ENCODE data around the gene EXOC3L4.
"Not testable (repeated sequence)": the region's sequence is repeated elsewhere in the genome, so short reads cannot be mapped to it uniquely, and the experiment has no call there.

EXOC3L4 gene

DNA sequence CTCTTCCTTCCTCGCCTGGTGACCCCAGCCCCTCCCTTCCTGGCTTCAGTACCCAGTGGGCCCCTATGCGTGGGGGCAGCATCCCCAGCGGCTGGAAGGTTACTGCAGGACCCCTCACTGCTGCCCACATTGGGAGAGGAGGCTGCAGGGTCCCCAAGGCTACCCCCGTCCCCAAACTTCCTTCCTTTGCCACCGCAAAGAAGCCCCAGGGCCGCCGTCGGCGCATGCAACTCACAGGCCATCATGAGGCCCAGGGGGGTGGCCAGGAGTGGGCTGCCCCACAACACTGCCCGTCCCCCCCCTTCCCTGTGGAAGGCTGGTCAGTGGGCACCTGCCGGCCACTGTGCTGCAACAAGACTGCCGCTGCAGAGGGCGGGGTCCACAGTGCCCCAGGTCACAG lies 19.2 kb downstream of the EXOC3L4 start:
- no peak for DNase-seq (ENCODE audit: low spot score in 2 of 2)
- Mint-ChIP-seq H3K9me3 (no peaks in the 10 kb centered on the region), H3K36me3 (no peaks in the 10 kb centered on the region), H3K4me1 (peaks cover 20% of the 10 kb centered on the region), H3K27ac (no peak overlapping the region), H3K27me3 (peaks cover 5% of the 10 kb centered on the region), H3K4me3 (no peak overlapping the region)
- no peak for ATAC-seq (ENCODE audit: low read depth)

DNA sequence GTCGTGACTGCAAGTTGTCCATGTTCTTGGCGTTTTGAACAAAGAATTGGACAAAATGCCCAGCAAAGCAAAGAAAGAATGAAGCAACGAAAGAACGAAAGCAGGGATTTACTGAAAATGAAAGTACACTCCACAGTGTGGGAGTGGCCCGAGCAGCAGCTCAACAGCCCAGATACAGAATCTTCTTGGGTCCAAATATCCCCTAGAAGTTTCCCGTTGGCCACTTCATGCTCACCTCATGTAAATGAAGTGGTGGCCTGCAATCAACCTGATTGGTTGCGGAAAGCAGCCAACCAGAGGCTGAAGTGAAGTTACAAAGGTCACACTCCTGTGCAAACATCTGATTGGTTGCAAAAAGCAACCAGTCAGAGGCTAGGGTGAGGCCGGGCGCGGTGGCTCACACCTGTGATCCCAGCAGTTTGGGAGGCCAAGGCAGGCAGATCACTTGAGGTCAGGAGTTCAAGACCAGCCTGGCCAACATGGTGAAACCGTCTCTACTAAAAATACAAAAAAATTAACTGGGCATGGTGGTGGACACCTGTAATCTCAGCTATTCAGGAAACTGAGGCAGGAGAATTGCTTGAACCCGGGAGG lies 20.7 kb downstream of the EXOC3L4 start:
- Mint-ChIP-seq H3K4me3 (peak overlapping the region; percentile 85), H3K4me1 (peaks cover 16% of the 10 kb centered on the region), H3K27ac (peak overlapping the region; percentile 21)
- not testable (repeated sequence) for DNase-seq (ENCODE audit: low spot score in 2 of 2); H3K9me3 Mint-ChIP-seq; H3K36me3 Mint-ChIP-seq; H3K27me3 Mint-ChIP-seq
- peak; percentile 61 for ATAC-seq (ENCODE audit: low read depth)

- ATAC-seq (ENCODE audit: low read depth) (no peak), DNase-seq (ENCODE audit: low spot score in 2 of 2) (no peak)
- H3K9me3 Mint-ChIP-seq, result no peaks in the 10 kb centered on the region
- no peaks in the 10 kb centered on the region for H3K36me3 Mint-ChIP-seq
- H3K4me1 Mint-ChIP-seq, result peaks cover 13% of the 10 kb centered on the region
- no peak overlapping the region for H3K4me3 Mint-ChIP-seq
- peaks cover 2% of the 10 kb centered on the region for H3K27me3 Mint-ChIP-seq
- H3K27ac Mint-ChIP-seq, result no peak overlapping the region
These were observed 21.5 kb downstream of the EXOC3L4 start for GRCh38 chr14:103115845-103116572.

- DNase-seq (ENCODE audit: low spot score in 2 of 2) (no peak), ATAC-seq (ENCODE audit: low read depth) (no peak)
- Mint-ChIP-seq H3K36me3 (no peaks in the 10 kb centered on the region), H3K27ac (no peak overlapping the region), H3K9me3 (no peaks in the 10 kb centered on the region), H3K4me3 (no peak overlapping the region), H3K4me1 (peaks cover 8% of the 10 kb centered on the region), H3K27me3 (peaks cover 4% of the 10 kb centered on the region)
These were observed 22.1 kb downstream of the EXOC3L4 start for GRCh38 chr14:103116636-103117035.

DNA sequence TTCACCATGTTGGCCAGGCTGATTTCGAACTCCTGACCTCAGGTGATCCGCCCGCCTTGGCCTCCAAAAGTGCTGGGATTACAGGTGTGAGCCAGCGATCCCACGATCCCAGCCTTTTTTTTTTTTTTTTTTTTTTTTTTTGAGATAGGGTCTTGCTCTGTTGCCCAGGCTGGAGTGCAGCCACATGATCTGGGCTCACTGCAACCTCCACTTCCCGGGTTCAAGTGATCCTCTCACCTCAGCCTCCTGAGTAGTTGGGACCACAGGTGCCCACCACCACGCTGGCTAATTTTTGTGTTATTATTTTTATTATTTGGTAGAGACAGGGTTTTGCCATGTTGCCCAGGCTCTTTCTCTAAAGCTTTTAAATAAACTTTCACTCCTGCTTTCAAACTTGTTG lies 23.0 kb downstream of the EXOC3L4 start:
- H3K4me3 Mint-ChIP-seq; H3K9me3 Mint-ChIP-seq; H3K27me3 Mint-ChIP-seq; H3K36me3 Mint-ChIP-seq; H3K4me1 Mint-ChIP-seq; H3K27ac Mint-ChIP-seq; ATAC-seq (ENCODE audit: low read depth); DNase-seq (ENCODE audit: low spot score in 2 of 2): not testable (repeated sequence)

DNA sequence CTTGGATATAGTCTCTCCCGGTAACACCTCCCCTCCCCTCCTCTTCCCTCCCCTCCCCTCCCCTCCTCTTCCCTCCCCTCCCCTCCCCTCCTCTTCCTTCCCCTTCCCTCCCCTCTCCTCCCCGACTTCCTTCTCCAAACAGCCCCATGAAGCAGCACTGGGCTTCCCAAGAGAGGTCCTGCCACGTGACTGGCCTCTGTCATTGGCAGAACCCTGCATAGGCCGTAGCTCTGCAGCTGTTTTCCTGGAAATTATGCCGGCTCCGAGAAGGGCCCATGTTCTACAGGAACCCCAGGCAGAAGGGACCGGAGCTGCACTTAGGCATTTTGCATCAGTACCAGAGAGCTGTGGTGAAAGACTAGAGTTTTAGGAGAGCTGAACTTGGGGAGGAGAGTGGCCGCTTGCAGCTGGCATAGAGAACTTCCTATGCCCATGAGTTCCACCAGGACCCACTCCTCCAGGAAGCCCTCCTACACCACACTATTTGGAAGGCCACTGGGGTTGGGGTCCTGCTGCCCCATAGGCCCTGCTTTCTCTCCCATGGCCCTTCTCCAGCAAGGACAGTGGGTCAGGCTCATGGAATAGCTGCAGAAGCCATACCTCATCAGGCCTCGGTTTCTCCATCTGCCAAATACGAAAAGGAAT lies 23.6 kb downstream of the EXOC3L4 start:
- no peak for DNase-seq (ENCODE audit: low spot score in 2 of 2)
- no peak overlapping the region for H3K27ac Mint-ChIP-seq
- H3K4me1 Mint-ChIP-seq, result peaks cover 5% of the 10 kb centered on the region
- no peaks in the 10 kb centered on the region for H3K9me3 Mint-ChIP-seq
- peaks cover 2% of the 10 kb centered on the region for H3K27me3 Mint-ChIP-seq
- H3K4me3 Mint-ChIP-seq, result no peak overlapping the region
- no peaks in the 10 kb centered on the region for H3K36me3 Mint-ChIP-seq
- ATAC-seq (ENCODE audit: low read depth), result no peak

DNA sequence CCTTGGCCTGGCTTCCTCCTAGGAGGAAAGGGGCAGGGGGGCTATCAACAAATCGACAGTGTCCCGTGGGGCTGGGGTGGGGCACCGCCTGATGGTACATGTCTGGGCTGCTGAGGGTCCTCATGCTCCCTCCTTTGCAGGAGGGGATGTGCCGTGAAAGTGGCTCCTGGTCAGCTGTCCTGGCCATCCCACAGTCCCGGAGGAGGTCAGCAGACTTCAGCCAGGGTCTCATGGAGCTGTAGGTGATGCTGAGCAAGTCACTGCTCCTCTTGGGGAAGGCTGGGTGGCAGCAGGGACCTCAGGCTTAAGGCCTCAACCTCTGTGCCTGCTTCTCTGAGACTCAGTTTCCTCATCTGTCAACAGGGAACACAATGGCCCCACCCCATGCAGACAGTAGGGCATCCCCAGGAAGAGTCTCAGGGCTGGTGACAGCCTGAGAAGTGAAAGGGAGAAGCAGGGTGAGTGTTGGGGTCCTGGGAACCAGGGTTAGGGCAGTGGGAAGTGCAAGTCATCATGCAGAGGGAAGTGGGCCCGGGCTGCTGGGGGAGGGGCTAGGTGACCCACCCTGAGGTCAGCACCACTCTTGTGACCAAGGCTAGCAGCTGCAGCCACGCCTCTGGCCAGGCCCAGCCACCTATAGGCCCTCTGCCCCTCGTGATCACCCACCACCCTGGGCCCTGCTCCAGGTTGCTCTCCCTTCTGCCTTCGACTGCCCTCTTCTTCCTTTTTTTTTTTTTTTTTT lies 24.3 kb downstream of the EXOC3L4 start:
- Mint-ChIP-seq H3K27ac (no peak overlapping the region), H3K9me3 (no peaks in the 10 kb centered on the region), H3K4me1 (peaks cover 5% of the 10 kb centered on the region), H3K36me3 (no peaks in the 10 kb centered on the region), H3K4me3 (no peak overlapping the region), H3K27me3 (peaks cover 2% of the 10 kb centered on the region)
- ATAC-seq (ENCODE audit: low read depth) (no peak), DNase-seq (ENCODE audit: low spot score in 2 of 2) (no peak)

- H3K27me3 Mint-ChIP-seq; H3K9me3 Mint-ChIP-seq; ATAC-seq (ENCODE audit: low read depth); DNase-seq (ENCODE audit: low spot score in 2 of 2); H3K27ac Mint-ChIP-seq; H3K4me3 Mint-ChIP-seq; H3K36me3 Mint-ChIP-seq; H3K4me1 Mint-ChIP-seq: not testable (repeated sequence)
These were observed 25.0 kb downstream of the EXOC3L4 start for GRCh38 chr14:103119527-103119926.

GRCh38 chr14:103121121-103121845 lies 26.8 kb downstream of the EXOC3L4 start:
- H3K27me3 Mint-ChIP-seq, result peaks cover 8% of the 10 kb centered on the region
- DNase-seq (ENCODE audit: low spot score in 2 of 2), result no peak
- peaks cover under 1% of the 10 kb centered on the region for H3K9me3 Mint-ChIP-seq
- peaks cover 4% of the 10 kb centered on the region for H3K4me1 Mint-ChIP-seq
- ATAC-seq (ENCODE audit: low read depth), result no peak
- no peaks in the 10 kb centered on the region for H3K36me3 Mint-ChIP-seq
- H3K4me3 Mint-ChIP-seq, result peak overlapping the region; percentile 32
- no peak overlapping the region for H3K27ac Mint-ChIP-seq

DNA sequence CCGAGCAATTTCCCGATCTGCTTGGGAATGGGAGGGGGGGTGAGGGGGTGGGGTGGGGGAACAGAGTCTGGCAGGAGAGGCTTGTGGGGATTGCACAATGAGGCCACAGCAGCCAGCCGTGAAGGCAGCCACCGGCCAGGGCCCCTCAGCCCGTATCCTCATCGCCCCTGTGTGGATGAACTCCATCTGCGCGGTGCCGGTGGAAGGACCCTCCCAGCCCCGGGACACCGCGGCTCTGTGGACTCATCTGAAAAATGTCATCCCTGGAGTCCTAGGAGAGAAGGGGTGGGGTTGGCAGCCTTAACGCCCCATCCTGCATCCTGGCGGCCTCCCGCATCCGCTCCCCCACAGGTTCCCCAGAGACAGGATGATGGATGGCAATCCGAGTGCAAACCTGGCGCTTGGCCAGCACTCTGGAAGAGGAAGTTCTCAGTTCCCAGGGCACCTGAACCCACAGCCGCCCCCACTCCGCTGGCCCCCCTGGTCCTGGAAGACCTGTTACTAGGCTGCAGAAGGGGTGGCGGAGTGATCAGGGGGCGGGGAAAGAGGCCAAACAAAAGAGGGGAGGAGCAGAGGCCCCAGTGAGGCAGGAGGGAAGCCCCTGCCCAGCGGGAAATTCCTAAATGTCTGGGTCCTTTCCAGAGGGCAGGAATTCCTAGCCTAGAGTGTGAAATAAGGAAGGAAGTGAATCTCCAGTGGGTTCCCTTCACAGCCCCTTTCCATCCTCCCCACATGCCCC lies 27.5 kb downstream of the EXOC3L4 start:
- Mint-ChIP-seq H3K9me3 (peaks cover 2% of the 10 kb centered on the region), H3K27me3 (peaks cover 8% of the 10 kb centered on the region), H3K4me1 (peaks cover 4% of the 10 kb centered on the region), H3K27ac (no peak overlapping the region), H3K36me3 (no peaks in the 10 kb centered on the region), H3K4me3 (peak overlapping the region; percentile 28)
- DNase-seq (ENCODE audit: low spot score in 2 of 2), result no peak
- ATAC-seq (ENCODE audit: low read depth), result peak; percentile 34

DNA sequence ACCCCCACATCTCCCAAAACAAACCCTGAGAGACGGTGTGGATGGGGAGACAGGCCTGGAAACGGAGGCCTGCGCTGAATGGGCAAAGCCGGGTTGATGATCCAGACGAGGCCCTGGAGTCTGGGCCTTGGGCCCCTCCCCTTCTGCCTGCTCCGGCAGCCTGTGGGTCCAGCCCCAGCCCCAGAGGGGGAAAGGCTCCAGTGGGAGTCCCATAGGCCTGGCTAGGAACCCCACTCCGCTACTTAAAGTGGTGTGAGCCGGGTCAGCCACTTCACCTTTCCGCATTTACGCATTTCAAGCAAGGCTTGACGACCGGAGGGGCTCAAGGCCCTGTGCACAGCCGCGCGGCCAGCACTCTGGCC lies 28.0 kb downstream of the EXOC3L4 start:
- peak; percentile 12 for ATAC-seq (ENCODE audit: low read depth)
- no peaks in the 10 kb centered on the region for H3K36me3 Mint-ChIP-seq

GRCh38 chr14:103122947-103123633 lies 28.6 kb downstream of the EXOC3L4 start, which contains the start of gene TNFAIP2:
TSS of gene TNFAIP2 (plus strand) at chr14:103123461. CDS start at chr14:103126458, 2,997 bp downstream.
- Mint-ChIP-seq H3K4me1 (peaks cover 4% of the 10 kb centered on the region), H3K4me3 (peak within 1 kb of the TSS; percentile 69), H3K27me3 (peaks cover 10% of the 10 kb centered on the region), H3K36me3 (no peaks in the 10 kb centered on the region), H3K9me3 (peaks cover 2% of the 10 kb centered on the region), H3K27ac (no peak within 1 kb of the TSS)
- peak; percentile 68 for ATAC-seq (ENCODE audit: low read depth)
- DNase-seq (ENCODE audit: low spot score in 2 of 2), result no peak

More for the DNA sequence above, 28.0 kb downstream of the EXOC3L4 start:
- H3K9me3 Mint-ChIP-seq, result peaks cover 2% of the 10 kb centered on the region
- peaks cover 8% of the 10 kb centered on the region for H3K27me3 Mint-ChIP-seq
- H3K4me3 Mint-ChIP-seq, result peak overlapping the region; percentile 69
- H3K27ac Mint-ChIP-seq, result no peak overlapping the region
- peaks cover 4% of the 10 kb centered on the region for H3K4me1 Mint-ChIP-seq
- no peak for DNase-seq (ENCODE audit: low spot score in 2 of 2)
